Mesendoderm (in vitro differentiated cells): ENCODE results near the gene PGM2L1.
A peak's percentile ranks its signal among the peaks of the same experiment; 100 is the strongest.

ENCODE experiments used
- DNase-seq: peaks from one replicate; pipeline ENCODE4 v3.0.0; 2013
- H2AK5ac ChIP-seq: 2 replicates; pipeline ENCODE4 v1.6.1; 2013; ENCODE audit warnings: low read length, inconsistent platforms
- H2BK120ac ChIP-seq: 2 replicates; pipeline ENCODE4 v1.6.1; 2013; ENCODE audit warnings: low read depth, mild to moderate bottlenecking, low read length, moderate library complexity, mixed read lengths
- H2BK15ac ChIP-seq: replicated peaks from 2 replicates; pipeline ENCODE4 v1.6.1; 2013; ENCODE audit warnings: low read depth, mild to moderate bottlenecking, moderate library complexity
- H2BK5ac ChIP-seq: 2 replicates; pipeline ENCODE4 v1.6.1; 2013; ENCODE audit warnings: low read length, inconsistent platforms
- H3K18ac ChIP-seq: 2 replicates; pipeline ENCODE4 v1.6.1; 2013; ENCODE audit warnings: mild to moderate bottlenecking, low read length, mixed read lengths
- H3K23ac ChIP-seq: one replicate; pipeline ENCODE4 v1.6.1; 2013; ENCODE audit warnings: low read length
- H3K27ac ChIP-seq: 2 replicates; pipeline ENCODE4 v1.5.1; 2013; ENCODE audit warnings: low read depth, mild to moderate bottlenecking, inconsistent platforms, low read length, moderate library complexity
- H3K27me3 ChIP-seq: 2 replicates; pipeline ENCODE4 v1.6.1; 2013; ENCODE audit warnings: low read length, control low read depth, mild to moderate bottlenecking, inconsistent platforms; ENCODE audit not compliant: insufficient read depth, poor library complexity
- H3K36me3 ChIP-seq: 2 replicates; pipeline ENCODE4 v1.6.1; 2013; ENCODE audit warnings: low read length, inconsistent platforms; ENCODE audit not compliant: control insufficient read depth, insufficient read depth
- H3K4ac ChIP-seq: one replicate; pipeline ENCODE4 v1.6.1; 2013; ENCODE audit warnings: low read depth, mild to moderate bottlenecking, low read length, moderate library complexity
- H3K4me1 ChIP-seq: 2 replicates; pipeline ENCODE4 v1.6.1; 2013; ENCODE audit warnings: low read depth, low read length, inconsistent platforms; ENCODE audit not compliant: control insufficient read depth
- H3K4me2 ChIP-seq: 2 replicates; pipeline ENCODE4 v1.6.1; 2013; ENCODE audit warnings: low read length
- H3K4me3 ChIP-seq: 2 replicates; pipeline ENCODE4 v1.5.1; 2013; ENCODE audit warnings: mild to moderate bottlenecking, low read length
- H3K56ac ChIP-seq: one replicate; pipeline ENCODE4 v1.6.1; 2013; ENCODE audit warnings: low read length
- H3K79me1 ChIP-seq: 2 replicates; pipeline ENCODE4 v1.6.1; 2013; ENCODE audit warnings: low read length, inconsistent platforms
- H3K79me2 ChIP-seq: 2 replicates; pipeline ENCODE4 v1.6.1; 2013; ENCODE audit warnings: mild to moderate bottlenecking, low read length; ENCODE audit not compliant: control insufficient read depth, insufficient read depth
- H3K9ac ChIP-seq: 2 replicates; pipeline ENCODE4 v1.6.1; 2013; ENCODE audit warnings: low read length, inconsistent platforms
- H4K5ac ChIP-seq: one replicate; pipeline ENCODE4 v1.6.1; 2013; ENCODE audit warnings: low read length
- H4K8ac ChIP-seq: one replicate; pipeline ENCODE4 v1.6.1; 2013; ENCODE audit warnings: low read depth, mild to moderate bottlenecking, control low read depth, low read length, moderate library complexity
- WGBS: extraction: QIAGEN DNeasy Blood & Tissue Kit; methylation state at CpG from one replicate; pipeline ENCODE4 v1.1.7; 2013; ENCODE audit warnings: low lambda C conversion rate, missing lambda C conversion rate; ENCODE audit not compliant: insufficient coverage; ENCODE audit errors: extremely low coverage; 5-methylcytosine and 5-hydroxymethylcytosine counted together

PGM2L1 gene

GRCh38 chr11:74380746-74381439 is 17.3 kb downstream of the PGM2L1 start:
- Histone ChIP-seq H3K4me2 (no peak overlapping the region), H3K4ac (no peak overlapping the region), H3K23ac (no peak overlapping the region), H3K9ac (no peak overlapping the region), H3K4me1 (no peaks in the 10 kb centered on the region), H4K8ac (no peak overlapping the region), H2BK15ac (no peak overlapping the region), H3K18ac (no peak overlapping the region), H3K79me2 (no peaks in the 10 kb centered on the region), H2BK120ac (no peak overlapping the region), H2BK5ac (no peak overlapping the region), H3K36me3 (no peaks in the 10 kb centered on the region), H2AK5ac (no peak overlapping the region), H4K5ac (no peak overlapping the region), H3K4me3 (no peak overlapping the region), H3K56ac (no peak overlapping the region), H3K27me3 (no peaks in the 10 kb centered on the region), H3K27ac (no peak overlapping the region), H3K79me1 (no peaks in the 10 kb centered on the region)
- DNase-seq, result no peak
- WGBS, result no CpG with 5 or more reads among the region's 1 CpG

GRCh38 chr11:74377689-74378088 is 20.5 kb downstream of the PGM2L1 start:
- no peak overlapping the region for H4K8ac ChIP-seq
- no peak overlapping the region for H4K5ac ChIP-seq
- no peaks in the 10 kb centered on the region for H3K79me2 ChIP-seq
- H3K36me3 ChIP-seq, result no peaks in the 10 kb centered on the region
- no peaks in the 10 kb centered on the region for H3K79me1 ChIP-seq
- H3K4ac ChIP-seq, result no peak overlapping the region
- no peak overlapping the region for H3K56ac ChIP-seq
- no peaks in the 10 kb centered on the region for H3K27me3 ChIP-seq
- no peak overlapping the region for H3K23ac ChIP-seq
- no peak for DNase-seq
- H3K18ac ChIP-seq, result no peak overlapping the region
- H3K4me2 ChIP-seq, result no peak overlapping the region
- H2BK15ac ChIP-seq, result no peak overlapping the region
- H2AK5ac ChIP-seq, result no peak overlapping the region
- H2BK120ac ChIP-seq, result no peak overlapping the region
- WGBS, result no CpG with 5 or more reads among the region's 3 CpGs
- no peak overlapping the region for H3K4me3 ChIP-seq
- no peaks in the 10 kb centered on the region for H3K4me1 ChIP-seq
- H3K9ac ChIP-seq, result no peak overlapping the region
- no peak overlapping the region for H2BK5ac ChIP-seq
- H3K27ac ChIP-seq, result no peak overlapping the region

GRCh38 chr11:74373382-74373781 is 24.9 kb downstream of the PGM2L1 start:
- Histone ChIP-seq H3K4me2 (no peak overlapping the region), H2AK5ac (no peak overlapping the region), H3K4ac (no peak overlapping the region), H3K27ac (no peak overlapping the region), H3K27me3 (no peaks in the 10 kb centered on the region), H4K5ac (no peak overlapping the region), H2BK5ac (no peak overlapping the region), H2BK15ac (no peak overlapping the region), H4K8ac (no peak overlapping the region), H3K56ac (no peak overlapping the region), H3K4me3 (no peak overlapping the region), H2BK120ac (no peak overlapping the region), H3K79me2 (no peaks in the 10 kb centered on the region), H3K9ac (no peak overlapping the region), H3K23ac (no peak overlapping the region), H3K4me1 (no peaks in the 10 kb centered on the region), H3K79me1 (no peaks in the 10 kb centered on the region), H3K18ac (no peak overlapping the region), H3K36me3 (no peaks in the 10 kb centered on the region)
- DNase-seq, result no peak

- Histone ChIP-seq H2BK5ac (no peak overlapping the region), H3K4ac (no peak overlapping the region), H4K8ac (no peak overlapping the region), H3K79me2 (no peaks in the 10 kb centered on the region), H3K56ac (no peak overlapping the region), H2BK120ac (no peak overlapping the region), H3K23ac (no peak overlapping the region), H3K36me3 (no peaks in the 10 kb centered on the region), H2BK15ac (no peak overlapping the region), H3K27me3 (no peaks in the 10 kb centered on the region), H3K4me3 (no peak overlapping the region), H3K4me2 (no peak overlapping the region), H3K79me1 (no peaks in the 10 kb centered on the region), H3K27ac (no peak overlapping the region), H3K9ac (no peak overlapping the region), H3K4me1 (no peaks in the 10 kb centered on the region), H4K5ac (peak overlapping the region; percentile 6), H2AK5ac (no peak overlapping the region), H3K18ac (no peak overlapping the region)
- no peak for DNase-seq
- WGBS, result no CpG with 5 or more reads among the region's 3 CpGs
Measured at GRCh38 chr11:74371269-74372052, 26.8 kb downstream of the PGM2L1 start.

GRCh38 chr11:74370123-74370522 is 28.1 kb downstream of the PGM2L1 start:
- Histone ChIP-seq H3K79me1 (no peaks in the 10 kb centered on the region), H4K5ac (no peak overlapping the region), H3K79me2 (no peaks in the 10 kb centered on the region), H3K23ac (no peak overlapping the region), H3K56ac (no peak overlapping the region), H3K4ac (no peak overlapping the region), H4K8ac (no peak overlapping the region), H3K4me1 (no peaks in the 10 kb centered on the region), H2BK5ac (no peak overlapping the region), H2BK15ac (no peak overlapping the region), H3K4me2 (no peak overlapping the region), H3K9ac (no peak overlapping the region), H3K27me3 (no peaks in the 10 kb centered on the region), H2AK5ac (no peak overlapping the region), H3K27ac (no peak overlapping the region), H3K36me3 (no peaks in the 10 kb centered on the region), H3K18ac (no peak overlapping the region), H3K4me3 (no peak overlapping the region), H2BK120ac (no peak overlapping the region)
- WGBS, result no CpG with 5 or more reads among the region's 2 CpGs
- no peak for DNase-seq
